Ovary (tissue), 9 donors: Measurements from ENCODE around the gene ZP4. TPM values are rescaled to one million over a fixed set of nuclear protein-coding genes. Genes with fewer than 3 reads are reported as not detected.
A peak's percentile ranks its signal among the peaks of the same experiment; 100 is the strongest.

Source experiments
- DNase-seq, 5 donors: peaks; one replicate each; pipeline ENCODE4 v3.0.0-alpha.2; 2019 to 2020
- H3K27ac ChIP-seq, 2 donors: fragments of 200-600 bp; one replicate each; pipeline versions ENCODE4 v1.5.1 to v1.8.0; 2019 to 2022
- H3K27me3 ChIP-seq: fragments of 200-600 bp; one replicate; pipeline ENCODE4 v1.8.0; 2022
- H3K36me3 ChIP-seq: fragments of 200-600 bp; sonication (generic); one replicate; pipeline ENCODE4 v1.5.1; 2019
- H3K4me1 ChIP-seq: one replicate; pipeline ENCODE4 v1.8.1; 2013; ENCODE audit warnings: mild to moderate bottlenecking, moderate library complexity; ENCODE audit not compliant: insufficient read depth
- H3K4me3 ChIP-seq: fragments of 200-600 bp; sonication (generic); one replicate; pipeline ENCODE4 v1.5.1; 2017
- H3K9me3 ChIP-seq, 2 donors: fragments of 200-600 bp in 1 of 2; sonication (generic) in 1 of 2; one replicate each; pipeline versions ENCODE4 v1.5.1 to v1.8.1; 2013 to 2019; ENCODE audit warnings: mild to moderate bottlenecking in 1 of 2, moderate library complexity in 1 of 2
- CTCF ChIP-seq, 3 donors: fragments of 450-650 bp in 2 of 3; fragments of 200-600 bp in 1 of 3; IDR thresholded peaks; one replicate each; pipeline versions ENCODE4 v1.5.1 to v1.8.0; 2016 to 2022; ENCODE audit warnings: antibody characterized with exemption in 3 of 3, mild to moderate bottlenecking in 1 of 3
- EP300 ChIP-seq: sonication (generic); formaldehyde crosslinking; IDR thresholded peaks from one replicate; pipeline ENCODE4 v1.6.1; 2017; ENCODE audit warnings: antibody characterized with exemption
- POLR2A ChIP-seq: fragments of 450-650 bp; IDR thresholded peaks from one replicate; pipeline ENCODE4 v1.6.1; 2017; ENCODE audit warnings: antibody characterized with exemption, mild to moderate bottlenecking, moderate library complexity
- WGBS, 3 donors: extraction: QIAGEN DNeasy Blood & Tissue Kit in 1 of 3; methylation state at CpG; one replicate each; pipeline versions ENCODE4 v1.1.5 to v1.1.7; 2013 to 2017; 5-methylcytosine and 5-hydroxymethylcytosine counted together
- intact Hi-C, 4 donors: fragments of 100-400 bp; cut with DNase I; formaldehyde crosslinking; loops; one replicate each; pipeline versions ENCODE4 v1.11.0 to v1.15.1; 2022 to 2023
- polyA plus RNA-seq, 2 donors: library from polyadenylated mRNA; stranded (reverse); fragments of 200-250 nt in 1 of 2; fragments of 350-450 nt in 1 of 2; fragmentation: Illumina TruSeq in 1 of 2; extraction: RNeasy Lipid Tissue Mini Kit (QIAGEN cat#74804) in 1 of 2; gene quantifications; one replicate each; pipeline ENCODE4 v1.2.3, GENCODE V29; 2013 to 2014
- total RNA-seq, 7 donors: library from RNA; depleted of rRNA in 2 of 7; stranded (reverse); fragments of >200 nt in 2 of 7; fragmentation: NEBNext Ultra II Directional in 3 of 7; extraction: Animal tissue kit (Norgen Biotek cat#: 25700) in 3 of 7; gene quantifications; one replicate each; pipeline versions ENCODE4 v1.1.0 to v1.2.4, GENCODE V29; 2016 to 2023
- donor health status: DM: no; HTN: no; CAD: no; lungs with moderate emphysema.
- donor health status: DM: no; HTN: no; CAD: no.
- donor health status: Bipolar disorder and iron deficiency.
- donor health status: DM: yes; HTN: yes; CAD: no.
- donor health status: DM: no; HTN: no; CAD: no.
- donor health status: DM: yes; HTN: yes; CAD: no.

ZP4 gene
- total and polyA plus RNA-seq, 9 donors = 0.13 to 1.1 TPM; not detected in 7

- intact Hi-C loops = no loop called here
- H3K9me3 ChIP-seq = no peaks in the 10 kb centered on the region
- peaks cover 2% of the 10 kb centered on the region for H3K4me1 ChIP-seq
- no peaks in the 10 kb centered on the region for H3K36me3 ChIP-seq
- DNase-seq = no peak
- no peak overlapping the region for H3K27ac ChIP-seq
- WGBS, 3 donors = 67 to 87% (median 85%) methylated on average over 1 of the region's 1 CpG
- no peaks in the 10 kb centered on the region for H3K27me3 ChIP-seq
- TF ChIP-seq POLR2A (no peak), EP300 (no peak), CTCF (IDR thresholded peaks at IDR 0.05) (no peak)
- no peak overlapping the region for H3K4me3 ChIP-seq
Observed at GRCh38 chr1:237867380-237867888, 23.3 kb downstream of the ZP4 start.

GRCh38 chr1:237864338-237865244 lies 26.1 kb downstream of the ZP4 start:
- no peak overlapping the region for H3K27ac ChIP-seq

GRCh38 chr1:237863234-237863633 lies 27.5 kb downstream of the ZP4 start:
- intact Hi-C loops = no loop called here
- TF ChIP-seq POLR2A = no peak
- no peak for TF ChIP-seq EP300
- TF ChIP-seq CTCF (IDR thresholded peaks at IDR 0.05) = no peak
- Histone ChIP-seq H3K36me3 (no peaks in the 10 kb centered on the region), H3K4me1 (peaks cover 2% of the 10 kb centered on the region), H3K27ac (no peak overlapping the region), H3K9me3 (no peaks in the 10 kb centered on the region), H3K4me3 (no peak overlapping the region), H3K27me3 (no peaks in the 10 kb centered on the region)
- no peak for DNase-seq
- whole genome bisulfite sequencing, 3 donors = 78 to 84% (median 82%) methylated on average over 2 of the region's 2 CpGs

More at GRCh38 chr1:237864338-237865244, 26.1 kb downstream of the ZP4 start:
- Histone ChIP-seq H3K9me3 (no peaks in the 10 kb centered on the region), H3K4me3 (no peak overlapping the region), H3K4me1 (peaks cover 2% of the 10 kb centered on the region), H3K36me3 (no peaks in the 10 kb centered on the region), H3K27me3 (no peaks in the 10 kb centered on the region)
- TF ChIP-seq POLR2A (no peak), CTCF (IDR thresholded peaks at IDR 0.05) (peak in 1 of 3 donors; percentile 46)
- intact Hi-C loops = no loop called here
- DNase-seq = peak; percentile 33 to 68 (median 58)
- 15 to 29% (median 16%) methylated on average over 20 to 25 of the region's 25 CpGs for WGBS, 3 donors

- H3K4me3 ChIP-seq = no peak overlapping the region
- H3K9me3 ChIP-seq = no peaks in the 10 kb centered on the region
- H3K27me3 ChIP-seq = no peaks in the 10 kb centered on the region
- 81 to 82% (median 81%) methylated on average over 8 of the region's 8 CpGs for WGBS, 3 donors
- peaks cover 2% of the 10 kb centered on the region for H3K4me1 ChIP-seq
- TF ChIP-seq EP300 (no peak), POLR2A (no peak), CTCF (IDR thresholded peaks at IDR 0.05) (no peak)
- no peak overlapping the region for H3K27ac ChIP-seq
- intact Hi-C loops = no loop called here
- no peaks in the 10 kb centered on the region for H3K36me3 ChIP-seq
- DNase-seq = no peak
Observed at GRCh38 chr1:237861944-237862343, 28.8 kb downstream of the ZP4 start.
